IPS-15b (cell line): ENCODE data around the gene DAND5.

Experiments used
- H3K27me3 ChIP-seq: one replicate; pipeline ENCODE4 v1.6.1; 2013; ENCODE audit warnings: low read length; ENCODE audit not compliant: control insufficient read depth, insufficient read depth
- H3K36me3 ChIP-seq: one replicate; pipeline ENCODE4 v1.6.1; 2013; ENCODE audit warnings: low read length; ENCODE audit not compliant: control insufficient read depth, insufficient read depth
- H3K4me1 ChIP-seq: one replicate; pipeline ENCODE4 v1.6.1; 2013; ENCODE audit warnings: mild to moderate bottlenecking, low read length; ENCODE audit not compliant: control insufficient read depth, insufficient read depth
- H3K4me3 ChIP-seq: one replicate; pipeline ENCODE4 v1.5.1; 2013; ENCODE audit warnings: low read depth, low read length
- H3K9ac ChIP-seq: one replicate; pipeline ENCODE4 v1.6.1; 2013; ENCODE audit warnings: low read depth, mild to moderate bottlenecking, low read length
- H3K9me3 ChIP-seq: one replicate; pipeline ENCODE4 v1.6.1; 2013; ENCODE audit warnings: mild to moderate bottlenecking, low read length; ENCODE audit not compliant: control insufficient read depth, insufficient read depth

Gene DAND5

GRCh38 chr19:12990853-12991252 is 21.5 kb downstream of the DAND5 start:
- no peak overlapping the region for H3K9ac ChIP-seq
- H3K4me3 ChIP-seq = no peak overlapping the region
- no peaks in the 10 kb centered on the region for H3K9me3 ChIP-seq
- H3K4me1 ChIP-seq = no peaks in the 10 kb centered on the region
- no peaks in the 10 kb centered on the region for H3K36me3 ChIP-seq
- peaks cover 70% of the 10 kb centered on the region for H3K27me3 ChIP-seq

DNA sequence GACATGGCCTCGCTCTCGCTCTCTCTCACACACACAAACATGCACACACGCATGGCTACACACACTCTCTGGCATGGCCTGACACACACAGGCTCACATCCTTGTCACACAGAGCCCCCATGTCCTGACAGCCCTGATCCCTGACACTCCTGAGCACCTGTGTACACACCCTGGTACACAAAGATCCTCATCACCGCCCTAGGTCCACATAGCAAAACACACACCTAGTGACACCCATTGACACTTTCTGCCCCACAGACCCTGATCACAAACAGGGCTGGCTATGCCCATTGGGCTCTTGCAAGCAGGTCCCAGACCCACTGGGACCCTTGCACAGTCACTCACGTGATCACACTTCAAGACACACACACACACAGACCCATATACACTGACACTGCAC is 21.9 kb downstream of the DAND5 start:
- H3K27me3 ChIP-seq = peaks cover 74% of the 10 kb centered on the region
- no peak overlapping the region for H3K4me3 ChIP-seq

GRCh38 chr19:12992729-12993128 is 23.4 kb downstream of the DAND5 start:
- H3K4me1 ChIP-seq = no peaks in the 10 kb centered on the region
- H3K4me3 ChIP-seq = no peak overlapping the region
- H3K9me3 ChIP-seq = no peaks in the 10 kb centered on the region
- H3K27me3 ChIP-seq = peaks cover 81% of the 10 kb centered on the region
- H3K9ac ChIP-seq = no peak overlapping the region
- no peaks in the 10 kb centered on the region for H3K36me3 ChIP-seq

More for the DNA sequence above, 21.9 kb downstream of the DAND5 start:
- Histone ChIP-seq H3K9ac (no peak overlapping the region), H3K4me1 (no peaks in the 10 kb centered on the region), H3K9me3 (no peaks in the 10 kb centered on the region), H3K36me3 (no peaks in the 10 kb centered on the region)

GRCh38 chr19:12993562-12993961 is 24.2 kb downstream of the DAND5 start:
- Histone ChIP-seq H3K9ac (no peak overlapping the region), H3K27me3 (peaks cover 84% of the 10 kb centered on the region), H3K36me3 (no peaks in the 10 kb centered on the region), H3K4me3 (no peak overlapping the region), H3K9me3 (no peaks in the 10 kb centered on the region), H3K4me1 (no peaks in the 10 kb centered on the region)

DNA sequence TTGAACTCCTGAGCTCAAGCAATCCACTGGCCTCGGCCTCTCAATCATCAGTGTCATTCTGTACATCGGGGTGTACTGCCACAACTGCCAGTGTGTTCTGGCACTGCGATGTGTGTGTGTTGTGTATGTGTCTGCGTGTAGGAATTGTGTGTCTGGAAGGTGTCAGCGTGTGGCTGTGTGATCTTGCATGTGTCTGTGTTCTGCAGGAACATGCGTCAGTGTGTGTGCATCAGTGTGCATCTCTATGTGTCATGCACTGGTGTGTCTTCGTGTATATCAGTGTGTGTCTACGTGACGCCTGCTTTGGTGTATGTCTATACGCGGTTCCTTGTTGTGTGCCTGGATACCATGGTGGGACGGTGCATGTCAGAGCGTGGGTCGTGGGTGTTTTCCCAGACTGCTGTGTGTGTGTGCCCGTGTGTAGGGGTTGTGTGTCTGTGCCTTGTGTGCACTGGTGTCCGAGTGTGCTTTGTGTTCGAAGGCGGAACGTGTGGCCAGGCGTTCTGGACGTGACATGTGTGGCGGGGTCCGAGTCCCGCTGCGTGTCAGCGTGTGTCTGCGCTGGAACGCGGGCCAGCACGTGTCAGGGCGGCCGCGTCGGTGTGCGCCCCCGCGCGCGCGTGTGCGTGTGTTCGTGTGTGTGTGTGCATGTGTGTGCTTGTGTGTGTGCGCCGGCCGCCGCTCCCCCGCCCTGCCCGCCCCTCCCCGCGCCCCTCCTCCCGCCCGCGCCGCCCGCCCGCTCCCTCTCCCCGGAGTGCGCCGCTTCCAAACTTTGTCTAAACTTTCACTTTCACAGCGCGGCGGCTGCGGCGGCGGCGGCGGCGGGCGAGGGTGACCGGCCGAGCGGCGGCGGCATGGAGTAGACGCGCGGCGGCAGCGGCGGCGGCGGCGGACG is 25.6 kb downstream of the DAND5 start, which contains the start of gene NFIX:
Gene NFIX (plus strand): TSS at position 775 of the 895 bp plus-strand sequence. CDS start 363 bp downstream, outside the sequence.
- Histone ChIP-seq H3K4me3 (peak within 1 kb of the TSS; percentile 50), H3K36me3 (no peaks in the 10 kb centered on the region), H3K9ac (no peak within 1 kb of the TSS), H3K27me3 (peaks cover 83% of the 10 kb centered on the region), H3K4me1 (no peaks in the 10 kb centered on the region), H3K9me3 (no peaks in the 10 kb centered on the region)

DNA sequence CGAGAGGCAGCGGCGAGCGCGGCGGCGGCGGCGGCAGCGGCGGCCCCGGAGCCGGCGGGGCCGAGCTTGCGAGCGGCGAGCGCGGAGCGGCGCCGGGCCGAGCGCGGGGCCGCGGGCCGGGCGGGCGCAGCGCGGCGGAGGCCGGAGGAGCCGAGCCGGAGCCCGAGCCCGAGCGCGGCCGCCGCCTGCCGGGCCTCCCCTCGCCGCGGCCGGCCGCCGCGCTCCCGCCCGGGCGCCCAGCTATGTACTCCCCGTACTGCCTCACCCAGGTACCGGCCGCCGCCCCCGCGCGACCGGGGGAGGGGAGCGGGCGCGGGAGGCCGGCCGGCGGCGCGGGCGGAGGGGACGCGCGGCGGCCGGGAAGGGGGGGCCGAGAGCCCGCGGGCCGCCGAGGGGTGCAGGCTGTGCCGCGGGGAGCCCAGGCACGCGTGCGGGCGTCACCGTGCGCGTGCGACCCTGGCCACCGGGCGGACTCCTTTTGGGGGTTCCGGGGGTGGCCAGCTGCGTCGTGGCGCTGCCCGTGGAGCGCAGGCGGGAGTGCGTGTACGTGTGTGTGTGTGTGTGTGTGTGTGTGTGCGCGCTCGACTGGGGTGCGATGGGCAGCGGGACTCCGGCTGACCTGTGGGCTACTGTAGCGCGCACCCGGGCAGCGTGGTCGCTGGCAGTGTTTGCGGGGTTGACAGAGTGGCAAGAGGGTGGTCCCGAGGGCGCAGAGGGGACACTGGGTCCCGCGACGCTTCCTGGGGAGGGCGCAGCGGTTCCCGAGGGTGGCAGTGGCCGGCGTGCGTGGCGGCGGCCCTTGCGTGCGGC is 26.4 kb downstream of the DAND5 start:
- Histone ChIP-seq H3K4me1 (no peaks in the 10 kb centered on the region), H3K9me3 (no peaks in the 10 kb centered on the region), H3K27me3 (peaks cover 84% of the 10 kb centered on the region), H3K9ac (no peak overlapping the region), H3K36me3 (no peaks in the 10 kb centered on the region), H3K4me3 (peak overlapping the region; percentile 50)

DNA sequence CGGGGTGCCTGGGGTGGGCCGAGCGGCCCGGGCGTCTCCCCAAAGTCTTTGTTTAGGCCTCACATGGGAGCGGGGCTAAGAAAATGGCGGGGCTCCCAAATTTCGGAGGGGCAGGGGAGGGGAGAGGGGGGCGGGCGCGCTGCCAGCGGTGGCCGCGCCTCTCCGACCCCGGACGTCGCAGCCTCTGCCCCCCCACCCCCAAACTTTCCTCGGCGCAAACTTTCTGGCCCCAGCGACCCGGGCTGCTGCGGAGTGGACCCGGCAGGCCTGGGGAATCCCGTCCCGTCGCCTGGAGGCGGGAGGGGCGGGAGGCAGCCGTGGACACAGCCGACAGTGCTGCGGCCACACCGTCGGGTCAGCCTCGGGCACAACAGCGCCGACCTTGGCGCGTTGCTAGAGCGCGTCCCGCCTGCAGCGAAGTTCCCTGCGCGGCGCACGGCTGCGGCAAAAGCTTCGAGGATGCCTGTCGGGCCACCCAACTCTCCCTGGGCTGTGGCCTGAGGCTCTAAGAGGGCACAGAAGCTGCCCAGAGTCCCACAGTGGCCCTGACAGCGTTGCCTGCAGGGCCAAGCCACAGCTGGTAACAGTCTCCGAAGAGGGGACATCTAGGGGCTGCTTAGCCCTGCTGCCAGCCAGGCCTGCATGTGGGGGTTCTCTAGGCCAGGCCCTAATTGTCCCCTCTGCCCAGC is 27.2 kb downstream of the DAND5 start:
- Histone ChIP-seq H3K36me3 (no peaks in the 10 kb centered on the region), H3K9ac (no peak overlapping the region), H3K4me1 (no peaks in the 10 kb centered on the region), H3K27me3 (peaks cover 83% of the 10 kb centered on the region), H3K4me3 (peak overlapping the region; percentile 50), H3K9me3 (no peaks in the 10 kb centered on the region)

GRCh38 chr19:12997179-12997966 is 28.0 kb downstream of the DAND5 start:
- H3K4me3 ChIP-seq = peak overlapping the region; percentile 30
- H3K4me1 ChIP-seq = no peaks in the 10 kb centered on the region
- H3K27me3 ChIP-seq = peaks cover 78% of the 10 kb centered on the region
- H3K9ac ChIP-seq = no peak overlapping the region
- no peaks in the 10 kb centered on the region for H3K36me3 ChIP-seq
- H3K9me3 ChIP-seq = no peaks in the 10 kb centered on the region

DNA sequence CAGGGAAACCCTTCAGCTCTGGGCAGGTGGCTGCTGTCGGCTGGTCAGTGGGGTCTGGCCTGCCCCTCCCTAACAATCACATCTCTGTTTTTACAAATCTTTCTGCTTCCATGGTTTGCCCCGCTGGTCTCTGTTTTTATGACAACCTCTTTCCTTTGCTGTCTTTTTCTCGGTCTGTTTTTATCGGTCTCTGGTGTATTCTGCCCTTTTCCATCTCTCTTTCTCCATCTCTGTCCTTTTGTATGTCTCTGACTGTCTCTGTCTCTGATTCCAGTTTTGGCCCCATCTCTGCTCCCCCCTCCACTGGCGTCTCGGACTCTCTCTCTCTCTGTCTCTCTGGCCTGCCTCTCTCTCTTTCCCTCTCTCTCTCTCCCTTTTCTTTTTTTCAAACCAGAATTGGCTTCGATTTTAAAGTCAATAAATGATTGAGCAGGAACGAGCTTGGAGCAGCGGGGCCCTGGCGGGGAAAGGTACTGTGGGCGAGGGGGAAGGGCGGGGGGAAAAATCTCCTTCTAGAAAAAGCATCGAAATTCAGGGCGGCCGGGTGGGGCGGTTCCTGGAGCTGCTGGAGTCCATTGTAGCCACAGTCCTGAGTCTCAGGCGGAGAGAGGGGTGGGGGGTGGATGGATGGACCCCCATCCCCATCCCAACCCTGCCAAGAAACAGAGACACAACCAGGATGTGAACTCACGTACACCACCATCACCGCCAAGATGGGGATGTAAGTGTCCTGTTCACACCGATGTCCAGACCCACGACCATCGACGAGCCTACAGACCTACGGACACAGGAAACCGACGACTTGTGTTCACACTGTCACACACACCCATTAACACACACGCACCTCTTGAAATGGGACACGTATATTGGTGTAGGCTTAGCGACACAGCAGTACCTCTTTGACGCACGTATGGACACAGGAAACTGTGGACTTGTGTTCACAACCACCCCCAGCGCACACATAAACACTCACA is 28.9 kb downstream of the DAND5 start:
- Histone ChIP-seq H3K4me1 (no peaks in the 10 kb centered on the region), H3K27me3 (peaks cover 76% of the 10 kb centered on the region), H3K9me3 (no peaks in the 10 kb centered on the region), H3K4me3 (no peak overlapping the region), H3K9ac (no peak overlapping the region), H3K36me3 (no peaks in the 10 kb centered on the region)

- H3K27me3 ChIP-seq = peaks cover 79% of the 10 kb centered on the region
- H3K4me3 ChIP-seq = no peak overlapping the region
These were observed 31.8 kb downstream of the DAND5 start for GRCh38 chr19:13001166-13001501.

More at GRCh38 chr19:13001166-13001501, 31.8 kb downstream of the DAND5 start:
- no peaks in the 10 kb centered on the region for H3K36me3 ChIP-seq
- no peak overlapping the region for H3K9ac ChIP-seq
- H3K9me3 ChIP-seq = no peaks in the 10 kb centered on the region
- H3K4me1 ChIP-seq = no peaks in the 10 kb centered on the region
